Esophagus (tissue), 2 donors: ENCODE results near the gene IL36B. TPM values are rescaled to one million over a fixed set of nuclear protein-coding genes. Genes with fewer than 3 reads are reported as not detected.
A peak's percentile ranks its signal among the peaks of the same experiment; 100 is the strongest.

Source experiments
- H3K27ac ChIP-seq, 2 donors: one replicate each; pipeline ENCODE4 v1.5.1; 2013; ENCODE audit warnings: low read depth in 2 of 2, mild to moderate bottlenecking in 2 of 2, inconsistent platforms in 1 of 2, low read length in 1 of 2, moderate library complexity in 1 of 2
- H3K27me3 ChIP-seq, 2 donors: one replicate each; pipeline ENCODE4 v1.6.1; 2013; ENCODE audit warnings: low read length in 2 of 2, control low read depth in 1 of 2, mild to moderate bottlenecking in 1 of 2; ENCODE audit not compliant: insufficient read depth in 2 of 2, control insufficient read depth in 1 of 2
- H3K36me3 ChIP-seq, 2 donors: one replicate each; pipeline ENCODE4 v1.6.1; 2013; ENCODE audit warnings: low read length in 1 of 2; ENCODE audit not compliant: control insufficient read depth in 2 of 2, insufficient read depth in 2 of 2
- H3K4me1 ChIP-seq, 2 donors: one replicate each; pipeline ENCODE4 v1.6.1; 2013; ENCODE audit warnings: low read length in 1 of 2; ENCODE audit not compliant: control insufficient read depth in 2 of 2, insufficient read depth in 2 of 2
- H3K4me3 ChIP-seq, 2 donors: one replicate each; pipeline ENCODE4 v1.5.1; 2013; ENCODE audit warnings: low read length in 2 of 2, mild to moderate bottlenecking in 2 of 2, low read depth in 1 of 2, moderate library complexity in 1 of 2
- H3K9me3 ChIP-seq, 2 donors: one replicate each; pipeline ENCODE4 v1.6.1; 2013; ENCODE audit warnings: mild to moderate bottlenecking in 2 of 2, low read depth in 1 of 2, low read length in 1 of 2, moderate library complexity in 1 of 2; ENCODE audit not compliant: control insufficient read depth in 2 of 2, insufficient read depth in 1 of 2
- WGBS, 2 donors: extraction: QIAGEN DNeasy Blood & Tissue Kit; methylation state at CpG; one replicate each; pipeline ENCODE4 v1.1.7; 2013; 5-methylcytosine and 5-hydroxymethylcytosine counted together
- polyA plus RNA-seq, 2 donors: library from polyadenylated mRNA; stranded (reverse); fragments of 200-250 nt; gene quantifications; one replicate each; pipeline ENCODE4 v1.2.3, GENCODE V29; 2013
- donor health status: healthy with polysubstance abuse.
- donor health status: Bipolar disorder and iron deficiency.

The IL36B gene
- polyA plus RNA-seq, 2 donors = 1.5 to 8.8 TPM

GRCh38 chr2:113077921-113078320 lies 25.3 kb upstream of the IL36B start:
- Histone ChIP-seq H3K4me3 (no peak overlapping the region), H3K27me3 (no peaks in the 10 kb centered on the region), H3K36me3 (no peaks in the 10 kb centered on the region), H3K4me1 (peaks cover 0 to 16% of the 10 kb centered on the region in 2 donors), H3K9me3 (no peaks in the 10 kb centered on the region), H3K27ac (peak overlapping the region; percentile 90 to 97)
- WGBS, 2 donors = 43 to 48% methylated on average over 1 of the region's 1 CpG

GRCh38 chr2:113076954-113077669 lies 24.4 kb upstream of the IL36B start:
- peaks cover 0 to 20% of the 10 kb centered on the region in 2 donors for H3K4me1 ChIP-seq
- no peaks in the 10 kb centered on the region for H3K27me3 ChIP-seq
- WGBS, 2 donors = 32 to 46% methylated on average over 3 of the region's 3 CpGs
- no peaks in the 10 kb centered on the region for H3K9me3 ChIP-seq
- no peaks in the 10 kb centered on the region for H3K36me3 ChIP-seq
- peak overlapping the region; percentile 87 to 97 for H3K27ac ChIP-seq
- no peak overlapping the region for H3K4me3 ChIP-seq

- WGBS, 2 donors = 89 to 93% methylated on average over 3 of the region's 3 CpGs
- Histone ChIP-seq H3K4me1 (peaks cover 2 to 21% of the 10 kb centered on the region in 2 donors), H3K27ac (no peak overlapping the region), H3K36me3 (no peaks in the 10 kb centered on the region), H3K4me3 (no peak overlapping the region), H3K27me3 (no peaks in the 10 kb centered on the region), H3K9me3 (no peaks in the 10 kb centered on the region)
Observed at GRCh38 chr2:113075600-113075999, 22.9 kb upstream of the IL36B start.

- Histone ChIP-seq H3K27me3 (no peaks in the 10 kb centered on the region), H3K4me1 (peaks cover 2 to 26% of the 10 kb centered on the region in 2 donors), H3K9me3 (no peaks in the 10 kb centered on the region), H3K4me3 (no peak overlapping the region), H3K27ac (peak overlapping the region; percentile 14 to 23), H3K36me3 (no peaks in the 10 kb centered on the region)
- WGBS, 2 donors = 66 to 72% methylated on average over 5 of the region's 5 CpGs
Observed at GRCh38 chr2:113075030-113075429, 22.4 kb upstream of the IL36B start.

- 35 to 47% methylated on average over 3 of the region's 3 CpGs for WGBS, 2 donors
- no peaks in the 10 kb centered on the region for H3K27me3 ChIP-seq
- H3K4me1 ChIP-seq = peaks cover 2 to 30% of the 10 kb centered on the region in 2 donors
- H3K36me3 ChIP-seq = no peaks in the 10 kb centered on the region
- peak overlapping the region; percentile 66 to 80 for H3K27ac ChIP-seq
- H3K9me3 ChIP-seq = no peaks in the 10 kb centered on the region
- no peak overlapping the region for H3K4me3 ChIP-seq
Observed at GRCh38 chr2:113073325-113073834, 20.7 kb upstream of the IL36B start.

GRCh38 chr2:113072584-113072983 lies 19.9 kb upstream of the IL36B start:
- no peaks in the 10 kb centered on the region for H3K9me3 ChIP-seq
- no peaks in the 10 kb centered on the region for H3K36me3 ChIP-seq
- H3K27me3 ChIP-seq = no peaks in the 10 kb centered on the region
- peak overlapping the region; percentile 50 to 66 for H3K27ac ChIP-seq
- no peak overlapping the region for H3K4me3 ChIP-seq
- peaks cover 2 to 30% of the 10 kb centered on the region in 2 donors for H3K4me1 ChIP-seq
- WGBS, 2 donors = 41% methylated on average over 4 of the region's 4 CpGs

- Histone ChIP-seq H3K9me3 (no peaks in the 10 kb centered on the region), H3K4me1 (peaks cover 2 to 27% of the 10 kb centered on the region in 2 donors), H3K4me3 (no peak overlapping the region), H3K27ac (peak overlapping the region; percentile 53 to 82), H3K27me3 (no peaks in the 10 kb centered on the region), H3K36me3 (no peaks in the 10 kb centered on the region)
- WGBS, 2 donors = 54 to 75% methylated on average over 1 of the region's 1 CpG
Observed at GRCh38 chr2:113070606-113070975, 17.9 kb upstream of the IL36B start.

- 86 to 93% methylated on average over 4 of the region's 4 CpGs for WGBS, 2 donors
- Histone ChIP-seq H3K27ac (peak overlapping the region; percentile 74 to 82), H3K36me3 (peaks cover 0 to 2% of the 10 kb centered on the region in 2 donors), H3K4me1 (peaks cover 2 to 25% of the 10 kb centered on the region in 2 donors), H3K27me3 (no peaks in the 10 kb centered on the region), H3K9me3 (peaks cover 0 to 2% of the 10 kb centered on the region in 2 donors), H3K4me3 (no peak overlapping the region)
Observed at GRCh38 chr2:113069676-113070605, 17.3 kb upstream of the IL36B start.

- no peaks in the 10 kb centered on the region for H3K27me3 ChIP-seq
- no peak overlapping the region for H3K4me3 ChIP-seq
- WGBS, 2 donors = 26 to 30% methylated on average over 5 of the region's 5 CpGs
- H3K27ac ChIP-seq = peak overlapping the region; percentile 46 to 47
- H3K4me1 ChIP-seq = peaks cover 2 to 15% of the 10 kb centered on the region in 2 donors
- peaks cover 0 to 2% of the 10 kb centered on the region in 2 donors for H3K36me3 ChIP-seq
- H3K9me3 ChIP-seq = peaks cover 0 to 4% of the 10 kb centered on the region in 2 donors
Observed at GRCh38 chr2:113068706-113069485, 16.2 kb upstream of the IL36B start.
